GM06990 (cell line): Measurements from ENCODE around the gene CACNA1C.

Source experiments
- DNase-seq: peaks from one replicate; pipeline ENCODE4 v3.0.0-alpha.2; 2011; ENCODE audit not compliant: insufficient read length; ENCODE audit errors: extremely low read depth
- H3K27me3 ChIP-seq: replicated peaks from 2 replicates; pipeline ENCODE4 v1.6.0; 2011; ENCODE audit warnings: low read length; ENCODE audit not compliant: control insufficient read depth, insufficient read depth
- H3K36me3 ChIP-seq: 2 replicates; pipeline ENCODE4 v1.5.1; 2011; ENCODE audit warnings: low read length; ENCODE audit not compliant: control insufficient read depth, insufficient read depth
- H3K4me3 ChIP-seq: replicated peaks from 2 replicates; pipeline ENCODE4 v1.5.1; 2011; ENCODE audit warnings: low read depth, mild to moderate bottlenecking, control low read depth, low read length
- CTCF ChIP-seq: IDR thresholded peaks from 2 replicates; pipeline ENCODE4 v1.5.1; 2011; ENCODE audit warnings: low read length, control low read depth, mild to moderate bottlenecking, inconsistent platforms; ENCODE audit not compliant: insufficient read depth, poor library complexity, severe bottlenecking

Gene CACNA1C

GRCh38 chr12:2383325-2384028, 330.7 kb downstream of the CACNA1C start:
- no peak for TF ChIP-seq CTCF
- Histone ChIP-seq H3K27me3 (no peaks in the 10 kb centered on the region), H3K4me3 (no peak overlapping the region), H3K36me3 (no peaks in the 10 kb centered on the region)
- no peak for DNase-seq

- Histone ChIP-seq H3K27me3 (no peaks in the 10 kb centered on the region), H3K4me3 (no peak overlapping the region), H3K36me3 (no peaks in the 10 kb centered on the region)
- DNase-seq, result no peak
- no peak for TF ChIP-seq CTCF
Measured at GRCh38 chr12:2384029-2384386, 331.2 kb downstream of the CACNA1C start.

GRCh38 chr12:2384533-2385351, 332.0 kb downstream of the CACNA1C start:
- no peak for TF ChIP-seq CTCF
- H3K27me3 ChIP-seq, result no peaks in the 10 kb centered on the region
- H3K4me3 ChIP-seq, result no peak overlapping the region
- H3K36me3 ChIP-seq, result no peaks in the 10 kb centered on the region
- DNase-seq, result no peak

- no peak for TF ChIP-seq CTCF
- Histone ChIP-seq H3K27me3 (no peaks in the 10 kb centered on the region), H3K4me3 (no peak overlapping the region)
Measured at GRCh38 chr12:2385529-2385928, 332.7 kb downstream of the CACNA1C start.

GRCh38 chr12:2386566-2386965, 333.8 kb downstream of the CACNA1C start:
- no peak for TF ChIP-seq CTCF
- DNase-seq, result no peak
- Histone ChIP-seq H3K4me3 (no peak overlapping the region), H3K36me3 (no peaks in the 10 kb centered on the region), H3K27me3 (no peaks in the 10 kb centered on the region)

More at GRCh38 chr12:2385529-2385928, 332.7 kb downstream of the CACNA1C start:
- no peaks in the 10 kb centered on the region for H3K36me3 ChIP-seq
- no peak for DNase-seq
